ENCODE data around the gene TOX2.

DNA sequence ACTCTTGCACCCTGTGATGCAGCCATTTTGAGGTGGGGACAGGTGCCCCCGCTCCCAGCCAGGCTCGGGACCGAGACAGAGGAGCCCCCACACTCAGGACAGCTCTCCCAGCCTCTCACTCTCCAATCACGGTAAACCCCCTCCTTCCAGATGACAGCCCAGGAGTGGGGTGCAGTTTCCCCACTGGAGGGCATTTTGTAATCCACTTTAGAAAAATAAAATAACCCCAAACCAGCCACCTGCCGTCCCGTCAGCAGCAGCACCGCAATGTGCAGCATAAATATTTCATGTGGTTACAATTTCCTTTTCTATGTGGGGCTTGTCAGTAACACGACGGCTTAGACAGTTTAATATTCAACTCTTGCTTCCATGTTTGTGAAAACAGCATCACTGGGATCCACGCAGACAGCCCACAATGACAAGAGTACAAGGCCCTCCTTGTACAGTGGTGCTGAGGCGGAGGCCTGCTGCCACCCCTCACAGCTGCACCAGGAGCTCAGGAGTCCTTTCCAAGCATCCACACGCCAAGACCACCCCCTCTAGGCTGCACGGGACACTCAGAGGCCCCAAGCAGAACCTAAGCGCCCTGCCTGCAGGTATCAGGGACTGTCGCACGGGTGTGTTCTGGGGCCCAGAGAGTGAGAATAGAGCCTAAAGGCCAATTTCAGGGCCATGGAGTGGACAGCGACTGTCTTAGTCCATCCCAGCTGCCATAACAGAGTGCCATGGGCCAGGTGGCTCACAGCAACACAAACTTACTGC lies 155.7 kb downstream of the TOX2 start:
- no peak for TF ChIP-seq POLR2A (IDR thresholded peaks at IDR 0.05; ENCODE audit: low read depth, low read length)
- TF ChIP-seq, protein P1, sequence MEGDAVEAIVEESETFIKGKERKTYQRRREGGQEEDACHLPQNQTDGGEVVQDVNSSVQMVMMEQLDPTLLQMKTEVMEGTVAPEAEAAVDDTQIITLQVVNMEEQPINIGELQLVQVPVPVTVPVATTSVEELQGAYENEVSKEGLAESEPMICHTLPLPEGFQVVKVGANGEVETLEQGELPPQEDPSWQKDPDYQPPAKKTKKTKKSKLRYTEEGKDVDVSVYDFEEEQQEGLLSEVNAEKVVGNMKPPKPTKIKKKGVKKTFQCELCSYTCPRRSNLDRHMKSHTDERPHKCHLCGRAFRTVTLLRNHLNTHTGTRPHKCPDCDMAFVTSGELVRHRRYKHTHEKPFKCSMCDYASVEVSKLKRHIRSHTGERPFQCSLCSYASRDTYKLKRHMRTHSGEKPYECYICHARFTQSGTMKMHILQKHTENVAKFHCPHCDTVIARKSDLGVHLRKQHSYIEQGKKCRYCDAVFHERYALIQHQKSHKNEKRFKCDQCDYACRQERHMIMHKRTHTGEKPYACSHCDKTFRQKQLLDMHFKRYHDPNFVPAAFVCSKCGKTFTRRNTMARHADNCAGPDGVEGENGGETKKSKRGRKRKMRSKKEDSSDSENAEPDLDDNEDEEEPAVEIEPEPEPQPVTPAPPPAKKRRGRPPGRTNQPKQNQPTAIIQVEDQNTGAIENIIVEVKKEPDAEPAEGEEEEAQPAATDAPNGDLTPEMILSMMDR (conservative IDR thresholded peaks at IDR 0.05; ENCODE audit: low read depth, low read length): no peak
- no peak for TF ChIP-seq CEBPB (IDR thresholded peaks at IDR 0.05; ENCODE audit: low read depth, low read length)
- no peak for TF ChIP-seq RAD21 (IDR thresholded peaks at IDR 0.05; ENCODE audit: low read length)
- no peak for TF ChIP-seq RFX5 (IDR thresholded peaks at IDR 0.05; ENCODE audit: low read depth, low read length)
- TF ChIP-seq SMC3 (IDR thresholded peaks at IDR 0.05; ENCODE audit: low read depth, low read length): no peak
- TF ChIP-seq USF2 (IDR thresholded peaks at IDR 0.05; ENCODE audit: low read depth, low read length): no peak
- TF ChIP-seq FOS (IDR thresholded peaks at IDR 0.05; ENCODE audit: low read depth, low read length): no peak

All from IMR-90 (cell line).